Stimulated activated CD4-positive, alpha-beta T cell treated with anti-CD3 and anti-CD28 coated beads, TNF-alpha, amount 100 ng/mL, for 1 hour (primary cell): ENCODE measurements around the gene LHX8.
"Not testable (repeated sequence)": the region's sequence is repeated elsewhere in the genome, so short reads cannot be mapped to it uniquely, and the experiment has no call there.

Source experiments
- DNase-seq, 3 donors: peaks; one replicate each; pipeline ENCODE4 v3.0.0-alpha.2; 2020; ENCODE audit warnings: low read depth in 3 of 3, low spot score in 1 of 3

Gene LHX8

DNA sequence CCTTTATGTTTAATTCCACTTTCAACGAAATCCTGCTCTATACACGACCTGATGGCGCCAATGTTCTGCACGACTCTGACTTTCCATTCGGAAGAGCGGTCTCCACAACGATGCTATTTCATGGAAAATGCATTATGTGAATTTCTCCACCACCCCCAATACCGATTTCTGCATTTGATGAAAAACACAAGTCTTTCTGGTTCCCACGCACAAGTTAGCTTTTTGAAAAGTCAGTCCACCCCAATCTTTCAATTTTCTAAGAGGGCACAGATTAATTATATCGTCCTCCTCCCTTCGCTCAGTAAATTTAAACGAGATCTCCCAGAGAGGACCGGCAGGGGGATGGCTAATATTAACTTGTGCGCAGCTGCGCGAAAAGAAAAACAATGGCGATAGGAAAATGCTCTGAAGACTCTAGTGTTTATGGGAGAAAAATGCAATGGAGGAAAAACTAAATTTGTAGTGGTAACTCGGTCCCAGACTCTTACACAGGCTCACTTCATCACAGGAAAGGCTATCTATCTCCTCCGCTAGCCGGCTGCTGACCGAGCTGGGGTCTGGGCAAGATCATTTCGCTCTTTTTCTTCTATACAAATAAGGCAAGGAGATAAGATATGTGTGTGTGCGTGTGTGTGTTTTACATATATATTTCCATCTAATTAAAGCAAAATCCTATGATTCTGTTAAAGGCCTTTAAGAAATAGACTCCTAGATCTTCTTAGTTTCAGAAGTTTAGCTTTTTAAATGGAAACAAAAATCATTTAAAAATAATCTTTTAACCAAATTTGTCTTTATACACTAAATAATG, 1.2 kb upstream of the LHX8 start:
- DNase-seq, result no peak

DNA sequence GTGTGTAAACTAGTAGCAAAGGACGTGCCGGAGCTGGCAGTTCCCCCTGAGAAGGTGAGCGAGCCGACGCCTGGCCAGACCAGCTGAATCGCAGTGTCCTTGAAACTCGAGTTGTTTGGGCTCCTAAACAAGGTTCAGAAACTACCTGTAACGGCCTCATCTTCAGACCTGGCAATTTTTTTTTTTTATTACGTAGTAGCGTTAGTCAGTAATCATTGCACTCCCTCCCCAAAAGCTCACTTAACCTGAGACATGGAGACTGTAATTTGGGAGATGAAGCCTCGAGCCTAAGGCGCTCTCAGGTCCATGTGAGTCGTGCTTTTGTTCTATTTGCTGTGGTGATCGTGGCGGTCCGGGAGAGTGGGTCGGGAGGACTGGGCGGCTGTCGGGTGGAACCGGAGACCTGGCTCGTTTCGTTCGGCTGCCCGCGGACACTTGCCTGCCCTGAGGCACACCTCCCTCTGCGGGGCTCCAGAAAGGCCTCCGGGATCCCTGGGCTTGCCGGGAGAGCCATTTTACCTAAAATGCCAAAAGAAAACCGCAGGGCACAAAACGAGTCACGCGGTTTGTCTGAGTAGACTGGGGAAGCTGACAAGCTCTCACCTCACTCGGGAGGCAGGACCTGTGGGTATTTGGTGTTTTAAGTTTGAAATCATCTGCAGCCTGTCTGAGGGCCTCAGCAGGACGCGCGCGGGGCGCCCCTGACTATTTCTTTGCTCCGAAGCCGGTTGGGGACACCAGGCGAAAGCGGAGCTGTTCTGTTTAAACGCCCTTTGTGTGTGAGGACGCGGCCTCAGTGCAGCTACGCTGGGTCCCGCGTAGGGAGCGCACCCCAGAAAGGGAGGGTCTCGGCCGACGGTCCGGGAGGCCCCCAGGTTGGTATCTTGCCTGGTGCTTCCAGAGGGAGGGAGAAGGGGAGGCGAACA, 722 bp downstream of the LHX8 start:
- DNase-seq, result no peak

DNA sequence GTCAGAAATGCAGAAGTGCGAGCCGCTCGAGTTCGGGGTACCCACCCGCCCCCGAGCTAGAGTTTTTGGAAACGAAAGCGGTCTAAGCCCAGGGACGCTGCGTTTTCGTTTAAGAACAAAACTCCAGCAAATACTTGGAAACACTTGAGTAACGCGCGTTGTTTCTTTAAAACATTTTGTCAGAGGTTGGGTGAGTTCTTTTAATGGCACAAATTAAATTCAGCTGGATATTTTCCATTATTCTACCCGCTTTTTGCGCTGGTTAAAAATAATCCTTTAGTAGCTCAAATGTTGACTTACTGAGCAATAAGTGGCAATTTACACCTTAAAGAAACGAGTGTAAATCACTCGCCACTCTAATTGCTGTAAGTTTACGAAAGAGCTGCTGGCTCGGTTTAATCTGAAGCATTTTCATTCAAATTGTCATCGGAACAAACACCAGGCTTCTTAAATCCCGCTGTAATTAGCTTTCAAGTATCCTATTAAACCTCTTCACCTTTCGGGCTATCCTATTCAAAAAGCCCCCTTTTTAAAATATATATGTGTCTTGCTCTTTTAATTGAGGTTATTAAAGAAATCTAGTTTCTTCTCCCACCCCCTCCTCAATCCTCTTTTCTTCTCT, 1.5 kb downstream of the LHX8 start:
- no peak for DNase-seq

DNA sequence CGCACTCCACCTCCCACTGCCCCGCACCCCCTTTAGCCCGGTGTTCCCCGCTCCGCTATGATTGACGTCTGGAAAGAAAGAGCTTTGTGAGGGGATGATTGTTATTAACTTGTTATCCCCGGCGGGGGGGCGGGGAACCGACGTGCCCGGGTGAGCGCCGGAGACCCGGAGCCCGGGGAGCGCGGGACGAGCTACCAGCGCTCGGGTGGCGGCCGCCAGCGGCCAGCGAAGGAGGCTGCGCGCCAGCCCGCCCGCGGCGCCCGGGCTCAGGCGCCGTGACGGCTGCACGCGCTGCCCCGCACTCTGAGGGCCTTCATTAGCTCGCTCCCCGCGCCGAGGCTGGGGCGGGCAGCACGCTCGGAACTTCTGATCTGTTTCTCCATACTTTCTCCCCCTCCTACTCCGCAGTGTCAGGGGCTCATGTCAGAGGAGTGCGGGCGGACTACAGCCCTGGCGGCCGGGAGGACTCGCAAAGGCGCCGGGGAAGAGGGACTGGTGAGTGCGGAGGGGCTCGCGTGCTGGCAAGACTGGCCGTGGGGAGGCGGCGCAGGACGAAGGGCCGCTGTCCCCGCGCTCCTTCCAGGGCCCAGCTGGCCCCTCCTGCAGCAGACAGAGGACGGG, 2.1 kb downstream of the LHX8 start:
- no peak for DNase-seq

DNA sequence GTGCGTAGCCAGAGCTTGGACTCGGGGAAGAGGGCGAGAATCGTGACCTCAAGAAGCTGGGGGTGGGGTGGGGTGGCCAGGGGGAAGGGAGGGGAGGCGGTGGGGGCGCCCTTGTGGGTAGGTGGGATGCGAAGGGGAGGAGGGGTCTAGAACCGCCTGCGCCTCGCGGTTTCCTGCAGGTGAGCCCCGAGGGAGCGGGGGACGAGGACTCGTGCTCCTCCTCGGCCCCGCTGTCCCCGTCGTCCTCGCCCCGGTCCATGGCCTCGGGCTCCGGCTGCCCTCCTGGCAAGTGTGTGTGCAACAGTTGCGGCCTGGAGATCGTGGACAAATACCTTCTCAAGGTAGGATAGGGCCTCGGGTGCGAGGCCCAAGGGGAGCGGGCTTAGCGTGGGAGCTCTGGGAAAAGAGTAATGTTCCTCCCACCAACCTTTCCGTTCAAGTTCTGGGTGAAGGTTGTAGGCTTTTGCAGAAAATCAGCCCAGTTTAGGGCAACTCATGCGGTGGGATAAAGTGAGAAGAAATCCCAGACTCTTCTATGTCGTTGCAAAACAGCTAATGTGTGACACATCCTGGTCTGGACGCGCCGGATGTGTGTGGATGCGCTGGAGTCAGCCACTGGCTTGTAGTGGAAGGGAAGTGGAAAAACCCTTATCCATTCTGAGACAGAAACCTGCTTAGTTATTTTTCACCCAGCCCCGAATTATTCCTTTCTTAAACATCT, 2.9 kb downstream of the LHX8 start:
- DNase-seq, result no peak

DNA sequence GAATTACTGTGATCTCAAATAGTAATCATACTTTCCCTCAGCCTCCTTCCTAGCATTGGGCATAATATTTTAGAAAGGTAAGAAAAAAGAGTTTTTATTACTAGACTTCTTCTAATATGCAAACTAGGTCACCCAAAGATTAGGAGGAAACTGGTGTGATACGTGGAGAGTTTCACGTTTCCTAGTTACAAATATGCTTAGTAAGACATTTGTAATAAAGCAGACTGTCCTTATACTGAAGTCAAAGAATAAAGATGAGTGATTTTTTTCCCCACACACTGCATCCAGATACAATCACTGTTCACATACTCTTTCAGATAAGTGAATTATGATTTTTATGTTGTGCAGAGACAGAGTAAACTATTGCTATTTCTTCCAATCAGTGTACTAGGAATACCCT, 17.9 kb downstream of the LHX8 start:
- DNase-seq, result no peak

DNA sequence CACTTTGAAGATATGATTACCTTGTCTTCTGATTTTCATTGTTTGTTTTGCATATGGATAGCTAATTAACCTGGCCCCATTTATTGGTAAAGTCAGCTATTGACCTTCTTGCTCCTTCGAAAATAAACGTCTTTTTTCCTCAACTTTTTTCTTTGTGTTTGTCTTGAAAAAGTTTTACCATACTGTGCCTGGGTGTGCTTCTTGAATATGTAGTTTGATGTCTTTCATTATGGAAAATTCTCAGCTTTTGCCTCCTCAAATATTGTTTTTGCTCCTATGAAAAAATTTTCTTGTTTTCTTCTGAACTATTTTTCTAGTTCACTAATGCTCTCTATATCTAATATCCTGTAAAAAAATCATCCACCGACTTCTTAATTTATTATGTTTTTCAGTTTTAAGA, 25.0 kb downstream of the LHX8 start:
- no peak for DNase-seq

DNA sequence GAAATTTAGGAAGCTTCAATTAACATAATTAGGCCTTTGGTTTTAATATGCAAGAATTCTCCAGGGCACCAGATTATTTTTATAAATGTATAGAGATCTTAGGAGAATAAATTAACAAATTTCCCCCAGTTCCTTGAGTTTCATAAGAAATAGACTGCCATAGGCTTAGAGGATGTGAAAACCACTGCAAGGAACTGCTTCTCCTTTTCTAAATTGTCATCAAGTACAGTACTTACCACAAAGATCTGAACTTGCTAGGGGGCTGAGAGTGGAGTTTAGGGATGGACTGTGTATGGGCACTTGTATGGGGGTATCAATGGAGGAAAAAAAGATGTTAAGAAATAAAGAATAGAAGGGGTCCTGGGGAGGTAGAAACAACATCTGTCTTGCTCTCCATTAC, 31.1 kb downstream of the LHX8 start:
- DNase-seq, result no peak

DNA sequence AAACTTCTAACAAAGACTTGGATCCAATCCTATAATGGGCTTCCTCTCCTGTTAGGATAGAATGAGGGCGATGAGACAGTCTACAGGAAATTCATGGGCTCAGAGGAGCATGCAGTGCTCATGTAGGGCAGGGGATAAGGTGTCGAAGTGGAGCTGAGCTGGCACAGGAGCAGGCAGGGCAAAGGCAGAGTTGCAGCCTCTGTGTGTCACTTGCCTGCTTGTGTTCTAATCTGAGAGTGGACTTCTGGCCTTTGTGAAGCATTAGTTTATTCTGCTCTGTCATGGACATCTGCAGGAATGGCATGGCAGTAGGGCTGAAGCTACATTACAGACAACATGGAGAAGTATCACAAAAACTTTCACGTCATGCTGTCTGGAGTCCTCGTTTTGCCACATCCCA, 32.6 kb downstream of the LHX8 start:
- DNase-seq, result no peak

DNA sequence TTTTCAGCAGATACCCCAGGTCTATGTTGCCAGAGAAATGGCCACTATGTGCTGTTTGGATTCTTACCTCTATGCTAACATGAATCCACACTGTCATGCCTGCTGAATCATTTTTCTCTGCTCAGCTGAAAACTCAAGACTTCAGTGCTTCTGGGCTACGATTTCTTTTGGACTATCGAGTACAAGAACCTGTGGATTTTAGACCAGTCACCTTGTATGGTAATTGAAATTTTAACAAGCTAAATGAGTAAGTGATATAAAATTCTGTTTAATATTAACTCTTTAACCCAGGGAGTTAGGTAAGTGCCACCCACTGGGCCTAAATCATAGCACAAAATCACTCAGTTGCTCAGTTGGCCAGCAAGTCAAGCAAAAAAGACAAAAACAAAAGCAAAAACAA, 35.8 kb downstream of the LHX8 start:
- no peak for DNase-seq

DNA sequence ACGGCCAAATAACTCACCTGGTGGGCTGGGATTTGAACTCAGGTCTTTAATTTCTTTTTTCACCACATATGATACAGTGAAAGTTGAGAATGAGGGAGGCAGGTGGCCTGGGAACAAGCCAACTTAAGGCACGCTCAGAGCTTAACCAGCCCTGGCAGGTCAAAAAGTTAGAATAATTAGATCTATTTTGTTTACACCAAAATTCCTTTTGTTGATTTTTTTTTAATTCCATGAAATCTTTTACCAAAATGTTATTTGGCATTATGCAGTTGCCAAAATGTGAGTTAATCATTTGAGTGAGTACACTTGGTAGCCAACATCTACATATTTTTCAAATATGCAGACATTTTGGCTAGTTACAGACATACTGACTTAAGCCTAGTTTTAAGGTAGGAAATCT, 36.8 kb downstream of the LHX8 start:
- DNase-seq, result no peak

DNA sequence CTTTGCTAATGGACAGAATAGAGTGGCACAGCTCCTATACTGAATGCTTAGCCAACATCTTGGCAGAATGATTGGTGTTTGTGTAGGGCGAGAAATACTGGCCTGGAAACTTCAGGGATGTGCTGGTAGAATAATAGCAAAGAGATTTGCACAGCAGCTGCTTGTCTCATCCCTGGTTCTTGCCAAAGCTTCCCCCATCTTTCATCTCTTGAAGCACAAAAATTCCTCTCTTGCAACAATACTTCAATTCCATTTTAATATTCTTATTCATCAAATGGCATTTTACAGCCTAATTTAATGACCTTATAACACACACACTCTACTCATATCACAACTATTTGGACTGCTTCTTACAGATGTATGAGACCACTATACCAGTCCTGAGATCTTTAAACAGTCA, 37.7 kb downstream of the LHX8 start:
- DNase-seq, result no peak

DNA sequence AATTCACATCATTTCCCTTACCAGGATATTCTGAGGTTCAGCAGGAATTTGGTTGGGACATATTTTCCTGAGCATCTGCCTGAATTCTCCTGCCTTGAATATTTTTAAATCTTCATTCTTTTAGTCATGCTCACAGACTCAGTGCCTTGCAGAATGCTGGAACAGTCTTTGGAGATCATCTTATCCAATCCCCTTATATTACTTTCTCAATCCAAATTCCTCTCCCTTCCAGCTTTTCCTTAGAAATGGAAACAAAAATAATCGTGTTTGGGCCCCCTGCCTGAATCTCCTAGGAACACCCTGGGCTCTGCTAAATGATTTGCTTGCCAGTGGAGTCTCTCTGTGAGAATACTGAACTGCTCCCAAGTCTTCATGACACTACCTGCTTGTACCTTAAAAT, 38.4 kb downstream of the LHX8 start:
- DNase-seq, result no peak

DNA sequence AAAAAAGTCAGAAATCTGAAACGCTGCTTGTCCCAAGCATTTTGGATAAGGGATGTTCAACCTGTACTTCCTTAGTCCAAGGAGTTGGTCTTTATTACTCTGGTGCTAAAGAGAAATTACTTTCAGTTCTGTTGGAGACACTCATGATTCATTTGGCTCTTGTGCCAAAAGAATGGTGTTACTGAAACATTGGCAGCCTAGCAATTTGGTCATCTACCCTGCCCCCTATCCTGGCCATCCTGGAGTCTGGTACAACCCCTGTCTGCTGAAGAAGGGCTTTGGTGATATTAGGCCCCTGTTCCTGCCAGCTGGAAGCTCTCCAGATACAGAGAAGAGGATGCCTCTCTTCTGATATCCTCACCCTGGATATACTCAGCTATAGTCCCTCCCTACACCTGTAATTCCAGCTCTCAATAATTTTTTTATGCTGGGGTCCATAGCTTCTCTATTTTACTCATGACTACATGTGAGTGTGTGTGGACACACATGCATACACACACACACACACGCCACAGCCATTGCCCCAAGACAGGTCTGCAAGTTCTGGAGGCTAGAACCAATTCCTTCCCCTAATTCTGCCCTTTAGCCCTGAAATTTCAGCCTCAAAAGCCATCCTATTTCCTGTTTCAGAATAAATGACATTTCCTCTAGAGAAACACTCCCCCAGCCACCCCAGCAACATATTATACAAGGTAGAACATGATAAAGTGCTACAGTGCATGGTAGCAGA, 40.0 kb downstream of the LHX8 start:
- DNase-seq, result no peak

DNA sequence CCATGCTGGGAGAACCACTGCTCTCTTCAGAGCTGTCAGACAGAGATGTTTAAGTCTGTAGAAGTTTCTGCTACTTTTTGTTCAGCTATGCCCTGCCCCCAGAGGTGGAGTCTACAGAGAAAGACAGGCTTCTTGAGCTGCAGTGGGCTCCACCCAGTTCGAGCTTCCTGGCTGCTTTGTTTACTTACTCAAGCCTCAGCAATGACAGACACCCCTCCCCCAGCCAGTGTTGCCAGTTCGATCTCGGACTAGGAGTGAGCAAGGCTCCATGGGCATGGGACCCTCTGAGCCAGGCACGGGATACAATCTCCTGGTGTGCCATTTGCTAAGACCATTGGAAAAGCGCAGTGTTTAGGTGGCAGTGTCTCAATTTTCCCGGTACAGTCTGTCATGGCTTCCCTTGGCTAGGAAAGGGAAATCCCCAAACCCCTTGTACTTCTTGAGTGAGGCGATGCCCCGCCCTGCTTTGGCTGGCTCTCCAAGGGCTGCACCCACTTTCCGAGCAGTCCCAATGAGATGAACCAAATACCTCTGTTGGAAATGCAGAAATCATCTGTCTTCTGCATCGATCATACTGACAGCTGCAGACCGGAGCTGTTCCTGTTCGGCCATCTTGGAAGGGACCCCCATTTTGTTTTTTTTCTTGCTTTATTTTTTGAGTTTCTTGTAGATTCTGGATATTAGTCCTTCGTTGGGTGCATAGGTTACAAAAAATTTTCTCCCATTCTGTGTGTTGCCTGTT, 47.2 kb downstream of the LHX8 start:
- DNase-seq, result not testable (repeated sequence)

DNA sequence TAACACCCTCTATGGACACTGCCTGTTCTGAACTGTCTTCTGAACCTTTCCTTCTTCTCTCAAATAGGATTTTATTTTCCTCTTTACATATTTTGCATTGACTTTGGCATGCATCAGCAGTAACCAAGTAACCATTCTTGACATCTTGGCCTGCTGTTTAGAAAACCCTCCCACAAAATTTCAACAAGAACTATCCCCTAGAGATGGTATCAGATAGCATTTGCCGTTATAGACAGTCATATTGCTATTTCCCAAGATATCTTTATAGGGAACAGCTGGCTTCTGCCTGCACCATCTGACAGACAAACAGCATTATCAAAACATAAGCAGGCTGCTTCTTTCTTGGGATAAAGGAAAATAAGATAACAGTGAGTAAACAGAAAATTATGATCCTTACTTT, 54.7 kb downstream of the LHX8 start:
- no peak for DNase-seq

DNA sequence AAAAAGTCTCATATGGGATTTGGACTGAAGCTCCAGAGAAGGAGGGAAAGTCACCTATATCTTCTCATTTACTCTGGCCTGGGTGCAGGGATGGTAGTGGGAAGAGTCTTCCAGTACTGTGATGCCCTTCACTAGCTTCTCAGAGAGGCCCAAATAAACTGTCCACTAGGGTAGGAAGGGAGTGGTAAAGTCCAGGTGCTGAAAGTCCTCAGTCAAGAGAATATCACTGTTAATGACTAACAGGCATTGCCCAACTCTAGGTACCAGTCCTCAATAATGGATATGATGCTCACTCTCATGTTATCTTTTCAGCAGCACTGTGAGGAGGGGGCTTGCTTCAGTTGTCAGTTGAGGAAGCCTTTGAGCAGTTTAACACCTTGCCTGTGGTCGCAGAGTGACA, 64.0 kb downstream of the LHX8 start:
- DNase-seq, result no peak

DNA sequence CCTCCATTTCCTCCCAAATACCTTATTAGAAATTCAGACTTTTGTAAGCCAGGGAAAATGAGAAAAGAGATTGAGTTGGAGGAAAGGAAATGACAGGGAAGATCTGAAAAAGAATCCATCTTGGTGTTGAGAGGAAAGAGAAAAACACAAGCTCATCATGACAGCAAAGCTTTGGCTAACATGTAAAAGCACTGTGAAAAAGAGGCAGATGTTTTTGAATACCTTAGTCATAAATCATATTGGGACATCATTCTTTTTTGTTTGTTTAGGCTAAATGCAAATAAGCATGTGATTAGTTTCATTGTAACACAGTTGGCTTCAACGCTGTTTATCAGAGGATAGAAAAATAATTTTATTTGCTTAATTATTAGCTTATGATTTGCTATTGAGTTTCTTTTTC, 64.6 kb downstream of the LHX8 start:
- DNase-seq, result no peak

DNA sequence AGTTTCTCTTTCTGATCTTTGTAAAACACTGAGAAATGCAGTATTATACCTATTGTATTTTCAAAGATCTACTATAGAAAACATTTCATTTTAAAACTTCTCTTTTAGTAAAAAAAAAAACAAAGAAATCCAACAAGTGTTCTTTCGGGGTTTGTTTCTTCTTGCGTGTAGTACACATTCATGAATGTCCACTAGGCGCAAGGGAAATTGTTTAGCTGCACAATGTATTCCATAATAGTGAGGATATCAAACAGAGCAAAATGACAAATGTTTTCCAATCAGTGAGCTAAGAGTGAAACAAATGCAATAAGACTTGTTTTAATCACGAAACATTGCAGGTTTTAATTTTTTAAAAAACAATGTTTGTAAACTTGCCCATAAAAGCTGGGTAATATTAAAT, 68.6 kb downstream of the LHX8 start:
- DNase-seq, result no peak
